ENCODE data around the gene GCFC2.
"Not testable (repeated sequence)": the region's sequence is repeated elsewhere in the genome, so short reads cannot be mapped to it uniquely, and the experiment has no call there.

The GCFC2 gene

GRCh38 chr2:75710577-75711253, at the start of gene GCFC2:
Gene GCFC2 (minus strand): TSS chr2:75710915. CDS start chr2:75710855, 60 bp downstream.
- peak in 1 of 2 experiments; percentile 42 for DNase-seq

DNA sequence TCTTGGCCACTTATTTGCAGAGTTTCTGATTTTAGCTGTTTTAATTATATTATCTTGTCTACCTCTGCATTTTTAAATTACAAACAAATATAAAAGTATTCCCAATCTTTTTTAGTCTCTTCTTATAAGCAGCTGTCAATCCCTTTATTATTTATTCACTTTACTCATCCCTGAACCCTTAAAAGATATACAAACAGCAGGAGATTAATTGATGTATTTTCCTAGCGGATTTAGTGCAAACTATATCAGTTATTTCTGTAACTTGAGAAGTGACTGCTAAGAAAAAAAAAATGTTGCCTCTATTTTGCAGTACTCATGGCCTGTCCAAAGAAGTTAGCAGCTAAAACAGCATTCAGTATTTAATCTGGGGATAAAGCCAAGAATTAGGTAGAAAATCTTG, 42.1 kb upstream of the GCFC2 start:
- DNase-seq, result no peak

- DNase-seq, result no peak
These were observed 41.2 kb upstream of the GCFC2 start for GRCh38 chr2:75751824-75752468.

DNA sequence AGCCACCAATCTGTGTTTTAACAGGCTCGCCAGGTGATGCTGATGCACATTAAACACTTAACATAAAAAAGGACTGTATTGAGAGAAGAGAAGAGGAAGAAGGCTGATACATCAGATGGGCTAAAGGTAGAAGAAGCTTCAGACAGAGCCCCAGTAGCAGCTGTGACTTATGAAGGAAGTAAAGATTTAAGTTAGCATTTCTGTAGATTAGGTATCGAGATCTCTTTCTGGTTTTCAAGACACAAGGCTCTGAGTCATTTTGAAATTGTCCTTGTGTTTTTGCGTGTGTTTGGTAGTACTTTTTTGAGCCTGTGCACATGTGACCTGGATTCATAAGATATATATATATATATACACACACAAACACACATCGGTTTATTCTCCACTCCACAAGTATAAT, 40.6 kb upstream of the GCFC2 start:
- DNase-seq, result no peak

DNA sequence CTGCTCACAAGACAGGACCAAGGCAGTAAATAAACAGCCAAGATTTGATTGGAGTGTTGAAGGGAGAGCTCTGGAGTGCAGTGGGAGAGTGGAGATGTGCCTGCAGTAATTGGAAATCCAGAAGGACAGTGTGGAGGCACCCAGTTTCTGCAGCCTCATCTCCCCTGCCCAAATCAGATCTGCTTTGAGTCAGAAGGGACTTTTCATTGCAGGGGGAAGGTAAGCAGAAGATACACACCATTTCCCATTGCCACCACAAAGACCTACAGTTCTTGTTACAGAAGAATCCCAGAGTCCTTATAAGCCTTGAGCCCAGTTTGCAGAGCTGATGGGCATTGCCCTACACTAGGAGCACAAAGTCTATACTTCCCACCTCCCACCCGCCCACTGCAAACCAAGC, 27.2 kb upstream of the GCFC2 start:
- no peak for DNase-seq

- no peak for DNase-seq
These were observed 25.6 kb upstream of the GCFC2 start for GRCh38 chr2:75736276-75736675.

DNA sequence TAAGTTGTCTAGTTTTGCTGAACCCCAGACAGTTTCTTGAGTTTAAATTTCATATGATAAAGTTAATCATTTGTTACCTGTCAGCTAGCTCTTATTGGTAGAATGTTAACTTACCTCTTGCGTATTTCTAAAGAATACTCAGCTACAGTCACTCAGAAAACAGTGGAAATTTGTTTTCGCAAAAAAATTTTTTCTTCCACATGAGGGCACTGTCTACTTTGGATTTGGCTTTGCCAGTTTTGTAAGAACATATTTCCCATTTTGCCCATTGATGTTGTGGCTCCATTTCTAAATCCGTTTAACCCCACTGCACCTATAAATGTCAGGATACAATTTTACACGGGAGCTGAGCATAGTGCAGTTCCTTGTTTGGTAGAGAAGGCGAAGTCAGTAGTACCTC, 19.1 kb upstream of the GCFC2 start:
- DNase-seq, result no peak

DNA sequence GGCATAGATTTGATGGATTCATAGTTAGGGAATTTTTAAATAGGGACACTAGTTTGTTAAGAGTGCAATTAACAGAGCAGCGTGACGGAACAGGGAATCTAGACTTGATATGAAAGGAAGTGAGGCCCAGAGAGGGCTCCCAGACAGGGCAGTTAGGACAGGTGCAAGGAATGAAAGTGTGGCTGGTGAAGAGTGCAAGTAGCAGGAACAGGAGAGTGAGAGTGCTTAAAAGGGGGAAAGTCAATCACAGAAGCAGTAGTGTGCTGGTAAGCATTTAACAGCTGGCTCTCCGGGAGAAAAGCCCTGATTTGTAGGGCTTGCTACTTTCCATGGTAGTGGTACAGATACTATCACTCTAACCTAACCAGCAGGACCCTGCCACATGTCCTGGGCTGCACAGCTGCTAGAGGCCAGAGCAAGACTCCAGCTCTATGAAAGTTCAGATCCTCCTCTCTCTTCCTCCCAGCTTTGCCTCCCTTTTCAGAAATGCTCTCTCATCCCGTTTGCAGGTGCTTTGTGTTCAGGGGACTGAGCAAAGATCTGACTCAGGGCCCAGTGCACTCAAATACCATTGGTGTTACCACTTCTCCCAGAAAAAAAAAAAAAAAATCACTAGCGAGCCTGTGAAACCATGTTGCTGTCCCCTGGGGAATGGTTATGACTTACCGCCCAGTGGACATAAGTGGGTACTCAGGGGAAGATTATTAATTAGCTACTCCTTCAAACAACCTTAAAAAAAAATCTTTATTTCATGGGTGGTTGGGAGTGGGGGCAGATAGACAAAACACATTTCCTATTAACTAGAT, 18.1 kb upstream of the GCFC2 start:
- no peak for DNase-seq

- DNase-seq, result no peak
These were observed 12.0 kb upstream of the GCFC2 start for GRCh38 chr2:75722687-75723086.

DNA sequence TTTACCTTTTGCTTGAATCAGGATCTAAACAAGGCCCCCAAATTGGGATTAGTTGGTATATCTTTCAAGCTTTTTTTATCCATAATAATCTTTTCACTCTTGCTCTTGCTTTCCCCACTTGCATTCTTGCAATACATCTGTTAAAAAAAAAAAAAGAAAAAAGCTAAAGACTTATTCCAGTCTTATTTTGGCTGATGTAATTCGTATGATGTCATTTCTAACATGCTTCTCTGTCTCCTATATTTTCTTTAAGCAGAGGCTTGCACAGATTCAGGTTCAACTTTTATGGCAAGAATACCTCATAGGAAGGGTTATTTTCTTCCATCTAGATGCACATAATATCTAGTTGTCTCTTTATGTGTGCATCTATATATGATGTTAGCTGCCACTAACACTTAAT, 9.8 kb upstream of the GCFC2 start:
- DNase-seq, result no peak

DNA sequence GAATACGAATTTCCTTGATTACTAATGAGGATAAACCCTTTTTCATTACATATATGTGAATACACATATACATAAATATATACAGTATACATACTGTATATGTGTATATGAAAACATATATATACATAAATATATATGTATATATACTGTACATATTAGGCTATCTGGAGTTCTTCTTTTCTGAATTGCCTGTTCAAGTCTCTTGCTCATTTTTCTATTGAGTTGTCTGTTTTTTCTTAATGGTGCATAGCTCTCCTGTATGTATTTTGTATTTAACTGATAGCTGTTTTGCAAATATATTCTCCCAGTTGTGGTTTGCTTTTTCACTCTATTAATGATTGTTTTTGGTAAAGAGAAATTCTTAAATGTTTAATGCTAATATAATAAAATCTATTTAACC, 8.9 kb upstream of the GCFC2 start:
- no peak for DNase-seq

DNA sequence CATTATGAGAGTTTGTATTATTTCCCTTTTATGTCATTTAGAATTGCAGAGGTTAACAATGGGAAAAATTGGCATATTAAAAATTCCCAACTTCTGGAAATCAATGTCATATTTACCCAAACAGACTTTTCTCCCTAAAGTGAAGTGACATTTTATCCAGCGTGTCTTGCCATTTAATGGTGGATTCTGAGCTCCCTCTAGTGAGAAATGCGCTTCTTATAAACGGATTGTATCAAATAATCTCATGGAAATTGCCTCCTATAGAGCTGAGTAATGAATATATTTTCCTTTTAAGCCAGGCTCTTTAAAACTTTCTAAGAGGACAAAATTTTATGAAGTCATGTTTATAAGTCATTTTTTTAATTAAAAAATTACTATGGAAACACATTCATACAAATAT, 5.7 kb upstream of the GCFC2 start:
- no peak for DNase-seq

DNA sequence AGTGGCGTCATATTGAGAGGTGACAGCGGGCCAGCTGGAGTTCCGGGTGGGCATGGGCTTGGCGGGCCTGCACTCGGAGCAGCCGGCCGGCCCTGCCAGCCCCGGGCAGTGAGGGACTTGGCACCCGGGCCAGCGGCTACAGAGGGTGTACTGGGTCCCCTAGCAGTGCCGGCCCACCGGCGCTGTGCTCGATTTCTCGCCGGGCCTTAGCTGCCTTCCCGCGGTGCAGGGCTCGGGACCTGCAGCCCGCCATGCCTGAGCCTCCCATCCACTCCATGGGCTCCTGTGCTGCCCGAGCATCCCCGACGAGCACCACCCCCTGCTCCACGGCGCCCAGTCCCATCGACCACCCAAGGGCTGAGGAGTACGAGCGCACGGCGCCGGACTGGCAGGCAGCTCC, 875 bp upstream of the GCFC2 start:
- not testable (repeated sequence) for DNase-seq

- DNase-seq, result no peak
These were observed 517 bp downstream of the GCFC2 start for GRCh38 chr2:75710220-75710576.

DNA sequence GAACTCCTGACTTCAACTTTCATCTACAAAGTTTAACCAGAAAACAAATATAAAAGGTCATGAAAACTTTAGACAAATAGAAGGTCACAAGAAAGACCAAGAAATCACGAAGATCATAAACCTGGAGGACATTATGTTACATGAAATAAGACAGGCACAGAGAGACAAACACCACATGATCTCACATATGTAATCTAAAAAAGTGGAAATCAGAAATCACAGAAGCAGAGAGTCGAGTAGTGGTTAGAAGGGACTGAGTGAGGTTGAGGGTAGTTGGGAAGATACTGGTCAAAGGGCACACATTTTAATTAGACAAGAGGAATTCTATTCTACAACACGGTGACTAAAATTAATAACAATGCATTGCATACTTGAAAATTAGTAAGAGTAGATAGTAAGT, 1.4 kb downstream of the GCFC2 start:
- DNase-seq, result no peak

DNA sequence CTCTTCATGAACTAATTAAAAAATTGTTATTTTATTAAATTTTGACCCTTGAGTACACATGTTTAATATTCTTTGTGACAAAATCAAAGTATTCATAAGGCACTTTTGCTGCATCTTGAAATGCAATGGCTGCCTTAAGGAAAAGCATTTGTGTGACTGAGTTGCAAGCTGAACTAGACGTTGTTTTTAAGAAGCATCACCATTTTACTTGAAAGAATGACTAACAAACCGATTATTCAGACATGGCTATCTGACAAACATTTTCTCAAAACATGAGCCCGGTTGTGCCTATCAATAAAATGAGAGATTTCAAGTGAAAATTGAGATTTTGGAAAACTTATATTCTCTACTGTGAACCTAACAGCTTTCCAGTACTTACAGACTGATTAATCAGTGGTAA, 2.8 kb downstream of the GCFC2 start:
- DNase-seq, result no peak

- no peak for DNase-seq
These were observed 4.8 kb downstream of the GCFC2 start for GRCh38 chr2:75705921-75706320.

DNA sequence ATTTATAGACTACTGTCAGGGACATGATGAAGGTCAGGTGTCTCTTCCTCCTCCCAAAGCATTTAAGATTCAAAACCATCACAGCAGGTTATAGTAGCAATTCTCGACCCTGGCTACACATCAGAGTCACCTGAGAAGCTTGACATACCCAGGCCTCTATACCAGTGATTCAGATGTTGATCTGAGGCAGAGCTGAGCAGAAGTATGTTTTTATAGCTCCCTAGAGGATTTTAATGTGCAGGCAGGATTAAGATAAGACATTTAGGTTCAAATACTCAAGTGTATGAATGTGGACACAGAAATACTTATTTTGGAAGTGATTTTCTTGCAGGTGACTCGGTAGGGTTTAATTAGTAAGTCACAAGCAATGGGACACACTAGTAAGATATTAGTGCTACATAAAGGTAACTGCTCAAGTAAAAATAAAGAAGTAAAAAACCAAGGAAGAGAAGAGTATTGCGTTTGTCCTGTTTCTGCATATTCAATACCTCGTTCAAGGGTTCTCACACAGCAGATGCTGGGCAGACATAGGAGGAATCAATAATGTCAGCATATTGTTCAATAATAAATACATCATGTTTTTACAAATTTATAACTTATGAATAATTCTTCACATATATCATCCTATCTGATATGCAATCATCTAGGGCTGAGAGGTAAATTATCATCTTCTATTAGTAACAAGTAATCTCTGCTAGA, 7.0 kb downstream of the GCFC2 start:
- no peak for DNase-seq

- DNase-seq, result no peak
These were observed 8.1 kb downstream of the GCFC2 start for GRCh38 chr2:75702593-75702992.

GRCh38 chr2:75698918-75699317, 11.8 kb downstream of the GCFC2 start:
- DNase-seq, result no peak

DNA sequence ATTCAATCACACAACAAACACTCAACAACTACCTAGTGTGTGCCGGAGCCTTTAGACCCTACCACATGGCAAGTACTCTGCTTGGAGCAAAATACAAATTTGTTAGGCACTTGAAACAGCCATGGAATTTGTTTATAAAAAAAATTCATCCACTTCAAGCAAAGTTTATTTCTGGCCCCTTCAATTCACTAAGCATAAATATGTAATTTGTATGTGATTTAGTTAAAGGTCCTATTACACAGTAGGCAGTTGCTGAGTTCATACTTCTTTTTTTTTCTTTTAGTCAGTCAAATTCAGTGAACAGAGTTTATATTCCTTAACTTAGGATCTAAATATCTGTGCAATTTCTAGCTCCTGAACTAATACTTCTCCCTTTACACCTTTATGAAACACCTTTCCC, 22.5 kb downstream of the GCFC2 start:
- no peak for DNase-seq

- not testable (repeated sequence) for DNase-seq
These were observed 27.3 kb downstream of the GCFC2 start for GRCh38 chr2:75683430-75683829.

DNA sequence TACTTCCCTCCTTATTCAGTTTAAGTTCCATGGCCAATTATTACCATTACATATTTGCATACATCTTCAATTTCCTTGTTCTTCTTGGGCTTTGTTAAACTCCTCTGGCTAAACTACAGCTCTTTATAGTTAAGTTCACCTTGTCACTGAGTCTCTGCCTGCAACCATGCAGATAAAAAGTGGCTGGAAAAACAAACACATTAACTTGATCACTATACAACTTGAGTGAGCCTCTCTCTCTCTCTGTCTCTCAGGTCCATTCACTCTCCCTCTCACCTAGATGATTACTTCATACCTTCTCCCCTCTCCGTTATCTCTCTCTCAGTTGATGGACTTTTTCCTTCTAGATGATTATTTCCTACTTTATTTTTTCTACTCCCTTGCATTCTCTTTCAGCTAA, 30.3 kb downstream of the GCFC2 start:
- DNase-seq, result no peak

DNA sequence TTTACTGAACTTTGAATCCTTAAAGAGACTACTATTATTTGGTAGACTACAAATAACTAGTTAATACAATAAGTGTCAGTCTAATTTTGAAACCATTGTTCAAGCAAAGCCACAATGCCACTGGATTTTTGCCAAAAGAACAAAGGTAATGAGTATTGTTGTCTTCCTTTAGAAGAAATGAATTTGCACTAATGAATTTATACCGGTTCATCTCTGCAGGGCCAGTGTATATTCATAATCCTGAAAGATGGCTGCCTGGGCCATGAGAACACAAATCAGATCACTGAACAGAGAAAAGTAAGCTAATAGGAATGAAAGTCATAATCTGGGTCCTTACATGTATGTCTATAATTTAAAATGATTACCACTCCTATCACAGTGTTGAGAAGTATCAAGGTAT, 31.2 kb downstream of the GCFC2 start:
- no peak for DNase-seq

All from cerebellar nuclear complex (tissue), 1 donor.